ENCODE results near the gene C1orf50.

The C1orf50 gene

GRCh38 chr1:42735056-42735455, 32.0 kb upstream of the C1orf50 start:
- H3K9me3 Mint-ChIP-seq, result no peaks in the 10 kb centered on the region
- no peak for ATAC-seq (replicated peaks; ENCODE audit: extremely low read depth, poor library complexity, severe bottlenecking)
- H3K4me1 Mint-ChIP-seq, result peaks cover 6% of the 10 kb centered on the region
- no peaks in the 10 kb centered on the region for H3K27me3 Mint-ChIP-seq
- H3K4me3 Mint-ChIP-seq, result no peak overlapping the region
- DNase-seq (ENCODE audit: low spot score in 2 of 2), result no peak
- H3K27ac Mint-ChIP-seq (ENCODE audit: low read depth), result no peak overlapping the region
- H3K36me3 Mint-ChIP-seq (ENCODE audit: insufficient read depth), result peaks cover 4% of the 10 kb centered on the region

- H3K36me3 Mint-ChIP-seq (ENCODE audit: insufficient read depth), result peaks cover 4% of the 10 kb centered on the region
- ATAC-seq (replicated peaks; ENCODE audit: extremely low read depth, poor library complexity, severe bottlenecking) (no peak), DNase-seq (ENCODE audit: low spot score in 2 of 2) (no peak)
- H3K4me1 Mint-ChIP-seq, result peaks cover 6% of the 10 kb centered on the region
- no peak overlapping the region for H3K27ac Mint-ChIP-seq (ENCODE audit: low read depth)
- H3K9me3 Mint-ChIP-seq, result no peaks in the 10 kb centered on the region
- H3K27me3 Mint-ChIP-seq, result no peaks in the 10 kb centered on the region
- no peak overlapping the region for H3K4me3 Mint-ChIP-seq
These were observed 31.5 kb upstream of the C1orf50 start for GRCh38 chr1:42735477-42736105.

GRCh38 chr1:42736152-42736551, 30.9 kb upstream of the C1orf50 start:
- no peaks in the 10 kb centered on the region for H3K27me3 Mint-ChIP-seq
- H3K36me3 Mint-ChIP-seq (ENCODE audit: insufficient read depth), result peaks cover 4% of the 10 kb centered on the region
- no peak for ATAC-seq (replicated peaks; ENCODE audit: extremely low read depth, poor library complexity, severe bottlenecking)
- DNase-seq (ENCODE audit: low spot score in 2 of 2), result no peak
- H3K4me1 Mint-ChIP-seq, result peaks cover 6% of the 10 kb centered on the region
- no peak overlapping the region for H3K27ac Mint-ChIP-seq (ENCODE audit: low read depth)
- H3K9me3 Mint-ChIP-seq, result no peaks in the 10 kb centered on the region
- H3K4me3 Mint-ChIP-seq, result no peak overlapping the region

GRCh38 chr1:42736571-42737200, 30.4 kb upstream of the C1orf50 start:
- Mint-ChIP-seq H3K36me3 (ENCODE audit: insufficient read depth) (peaks cover 4% of the 10 kb centered on the region), H3K27me3 (no peaks in the 10 kb centered on the region), H3K9me3 (no peaks in the 10 kb centered on the region), H3K4me3 (no peak overlapping the region), H3K4me1 (peaks cover 6% of the 10 kb centered on the region), H3K27ac (ENCODE audit: low read depth) (peak overlapping the region; percentile 2)
- no peak for ATAC-seq (replicated peaks; ENCODE audit: extremely low read depth, poor library complexity, severe bottlenecking)
- DNase-seq (ENCODE audit: low spot score in 2 of 2), result no peak

GRCh38 chr1:42737257-42737656, 29.8 kb upstream of the C1orf50 start:
- no peak for ATAC-seq (replicated peaks; ENCODE audit: extremely low read depth, poor library complexity, severe bottlenecking)
- H3K36me3 Mint-ChIP-seq (ENCODE audit: insufficient read depth), result peaks cover 4% of the 10 kb centered on the region
- no peak overlapping the region for H3K4me3 Mint-ChIP-seq
- H3K9me3 Mint-ChIP-seq, result no peaks in the 10 kb centered on the region
- peak overlapping the region; percentile 2 for H3K27ac Mint-ChIP-seq (ENCODE audit: low read depth)
- no peak for DNase-seq (ENCODE audit: low spot score in 2 of 2)
- H3K27me3 Mint-ChIP-seq, result no peaks in the 10 kb centered on the region
- H3K4me1 Mint-ChIP-seq, result peaks cover 6% of the 10 kb centered on the region

- Mint-ChIP-seq H3K4me3 (no peak overlapping the region), H3K27me3 (no peaks in the 10 kb centered on the region), H3K9me3 (no peaks in the 10 kb centered on the region), H3K36me3 (ENCODE audit: insufficient read depth) (peaks cover 4% of the 10 kb centered on the region), H3K27ac (ENCODE audit: low read depth) (no peak overlapping the region), H3K4me1 (peaks cover 6% of the 10 kb centered on the region)
- DNase-seq (ENCODE audit: low spot score in 2 of 2) (no peak), ATAC-seq (replicated peaks; ENCODE audit: extremely low read depth, poor library complexity, severe bottlenecking) (no peak)
These were observed 28.9 kb upstream of the C1orf50 start for GRCh38 chr1:42737986-42738677.

- Mint-ChIP-seq H3K4me1 (peaks cover 6% of the 10 kb centered on the region), H3K4me3 (no peak overlapping the region), H3K36me3 (ENCODE audit: insufficient read depth) (peaks cover 4% of the 10 kb centered on the region), H3K27ac (ENCODE audit: low read depth) (no peak overlapping the region), H3K9me3 (no peaks in the 10 kb centered on the region), H3K27me3 (no peaks in the 10 kb centered on the region)
- no peak for ATAC-seq (replicated peaks; ENCODE audit: extremely low read depth, poor library complexity, severe bottlenecking)
- no peak for DNase-seq (ENCODE audit: low spot score in 2 of 2)
These were observed 28.3 kb upstream of the C1orf50 start for GRCh38 chr1:42738678-42739226.

GRCh38 chr1:42739753-42740700, 27.0 kb upstream of the C1orf50 start, which contains the start of gene CLDN19:
CLDN19 (minus strand) TSS chr1:42740236; CDS start chr1:42740063, 173 bp downstream.
- H3K36me3 Mint-ChIP-seq (ENCODE audit: insufficient read depth), result peaks cover 4% of the 10 kb centered on the region
- no peak within 1 kb of the TSS for H3K27ac Mint-ChIP-seq (ENCODE audit: low read depth)
- H3K4me3 Mint-ChIP-seq, result no peak within 1 kb of the TSS

GRCh38 chr1:42740851-42741580, 26.0 kb upstream of the C1orf50 start:
- H3K4me3 Mint-ChIP-seq, result no peak overlapping the region
- H3K9me3 Mint-ChIP-seq, result no peaks in the 10 kb centered on the region
- H3K27me3 Mint-ChIP-seq, result no peaks in the 10 kb centered on the region
- H3K27ac Mint-ChIP-seq (ENCODE audit: low read depth), result no peak overlapping the region
- peaks cover 6% of the 10 kb centered on the region for H3K4me1 Mint-ChIP-seq
- no peak for DNase-seq (ENCODE audit: low spot score in 2 of 2)
- peaks cover 6% of the 10 kb centered on the region for H3K36me3 Mint-ChIP-seq (ENCODE audit: insufficient read depth)
- ATAC-seq (replicated peaks; ENCODE audit: extremely low read depth, poor library complexity, severe bottlenecking), result no peak

More at GRCh38 chr1:42739753-42740700, 27.0 kb upstream of the C1orf50 start, which contains the start of gene CLDN19:
- Mint-ChIP-seq H3K4me1 (peaks cover 6% of the 10 kb centered on the region), H3K27me3 (no peaks in the 10 kb centered on the region), H3K9me3 (no peaks in the 10 kb centered on the region)
- DNase-seq (ENCODE audit: low spot score in 2 of 2) (no peak), ATAC-seq (replicated peaks; ENCODE audit: extremely low read depth, poor library complexity, severe bottlenecking) (no peak)

GRCh38 chr1:42741706-42742105, 25.3 kb upstream of the C1orf50 start:
- no peaks in the 10 kb centered on the region for H3K9me3 Mint-ChIP-seq
- no peak overlapping the region for H3K4me3 Mint-ChIP-seq

GRCh38 chr1:42742141-42742540, 24.9 kb upstream of the C1orf50 start:
- no peak for DNase-seq (ENCODE audit: low spot score in 2 of 2)
- Mint-ChIP-seq H3K9me3 (no peaks in the 10 kb centered on the region), H3K27ac (ENCODE audit: low read depth) (no peak overlapping the region), H3K4me3 (no peak overlapping the region), H3K4me1 (peaks cover 3% of the 10 kb centered on the region), H3K36me3 (ENCODE audit: insufficient read depth) (peaks cover 8% of the 10 kb centered on the region), H3K27me3 (no peaks in the 10 kb centered on the region)
- no peak for ATAC-seq (replicated peaks; ENCODE audit: extremely low read depth, poor library complexity, severe bottlenecking)

More at GRCh38 chr1:42741706-42742105, 25.3 kb upstream of the C1orf50 start:
- Mint-ChIP-seq H3K27me3 (no peaks in the 10 kb centered on the region), H3K4me1 (peaks cover 6% of the 10 kb centered on the region), H3K36me3 (ENCODE audit: insufficient read depth) (peaks cover 8% of the 10 kb centered on the region), H3K27ac (ENCODE audit: low read depth) (no peak overlapping the region)
- DNase-seq (ENCODE audit: low spot score in 2 of 2), result no peak
- no peak for ATAC-seq (replicated peaks; ENCODE audit: extremely low read depth, poor library complexity, severe bottlenecking)

Data from central memory CD8-positive, alpha-beta T cell (primary cell).